H1 (cell line): ENCODE results near the gene TRAF3IP3. TPM values are rescaled to one million over a fixed set of nuclear protein-coding genes. Genes with fewer than 3 reads are reported as not detected.

Experiments used
- polyA plus RNA-seq, 7 experiments: library from polyadenylated mRNA; depleted of rRNA in 3 of 7; stranded (reverse) in 5 of 7; unstranded in 2 of 7; fragments of >200 nt in 5 of 7; fragments of 200-250 nt in 2 of 7; gene quantifications; 1 replicate in 5 of 7; 2 replicates in 1 of 7; 4 replicates in 1 of 7; pipeline versions ENCODE4 v1.2.1 to v1.2.3, GENCODE V29; 2011 to 2013; ENCODE audit warnings: missing spikeins in 2 of 7, mixed read lengths in 2 of 7
- total RNA-seq: library from RNA; stranded (reverse); fragmentation: NEBNext Ultra II Directional; extraction: Animal tissue kit (Norgen Biotek cat#: 25700); gene quantifications from 2 replicates; pipeline ENCODE4 v1.2.1, GENCODE V29; 2021

TRAF3IP3 gene
- total and polyA plus RNA-seq, 2 of the 8 experiments (the other 6 are each of a cell fraction or from before 2014, with no cell fraction given) = not detected

Other genes with a start within 250 kb of the TRAF3IP3 start
- gene CAMK1G, start 172.3 kb upstream of the TRAF3IP3 start, total RNA-seq = 0.38 and 1.0 TPM in 2 replicates
- 1.00 and 1.3 TPM in 2 replicates for gene CAMK1G, start 172.3 kb upstream of the TRAF3IP3 start, polyA plus RNA-seq (2011; rRNA removed)
- 0.50 and 0.67 TPM in 2 replicates for gene LAMB3, start 103.6 kb upstream of the TRAF3IP3 start, total RNA-seq
- gene LAMB3, start 103.6 kb upstream of the TRAF3IP3 start, polyA plus RNA-seq (2011; rRNA removed) = 0.45 and 0.52 TPM in 2 replicates
- gene G0S2, start 80.6 kb upstream of the TRAF3IP3 start, total RNA-seq = 1.0 and 1.7 TPM in 2 replicates
- 1.7 and 3.9 TPM in 2 replicates for gene G0S2, start 80.6 kb upstream of the TRAF3IP3 start, polyA plus RNA-seq (2011; rRNA removed)
- gene HSD11B1, start 51.2 kb upstream of the TRAF3IP3 start, total RNA-seq = not detected in 2 replicates
- gene HSD11B1, start 51.2 kb upstream of the TRAF3IP3 start, polyA plus RNA-seq (2011; rRNA removed) = not detected in 2 replicates
- gene C1orf74, start 28.5 kb downstream of the TRAF3IP3 start, total RNA-seq = 3.9 and 4.1 TPM in 2 replicates
- gene C1orf74, start 28.5 kb downstream of the TRAF3IP3 start, polyA plus RNA-seq (2011; rRNA removed) = 2.6 and 3.1 TPM in 2 replicates
- 13.3 and 13.4 TPM in 2 replicates for gene IRF6, start 50.1 kb downstream of the TRAF3IP3 start, total RNA-seq
- 8.1 and 9.6 TPM in 2 replicates for gene IRF6, start 50.1 kb downstream of the TRAF3IP3 start, polyA plus RNA-seq (2011; rRNA removed)
- 7.6 and 7.7 TPM in 2 replicates for gene UTP25, start 71.9 kb downstream of the TRAF3IP3 start, total RNA-seq
- gene UTP25, start 71.9 kb downstream of the TRAF3IP3 start, polyA plus RNA-seq (2011; rRNA removed) = 2.7 and 4.0 TPM in 2 replicates
- gene SYT14, start 182.2 kb downstream of the TRAF3IP3 start, total RNA-seq = 16.7 and 18.4 TPM in 2 replicates
- 1.4 and 2.3 TPM in 2 replicates for gene SYT14, start 182.2 kb downstream of the TRAF3IP3 start, polyA plus RNA-seq (2011; rRNA removed)